Breast epithelium (tissue), 3 donors: ENCODE data around the gene KLHDC10.

Source experiments
- CTCF ChIP-seq, 3 donors: fragments of 450-650 bp; IDR thresholded peaks; one replicate each; pipeline ENCODE4 v1.5.1; 2016 to 2017; ENCODE audit warnings: antibody characterized with exemption in 3 of 3, mild to moderate bottlenecking in 3 of 3, moderate library complexity in 3 of 3
- POLR2A ChIP-seq: fragments of 450-650 bp; IDR thresholded peaks from one replicate; pipeline ENCODE4 v1.6.1; 2016; ENCODE audit warnings: antibody characterized with exemption, mild to moderate bottlenecking, moderate library complexity

GRCh38 chr7:130022623-130023175 lies 47.6 kb upstream of the KLHDC10 start:
- TF ChIP-seq CTCF (IDR thresholded peaks at IDR 0.05) (no peak), POLR2A (no peak)
